ENCODE results near the gene NCR3LG1.

DNA sequence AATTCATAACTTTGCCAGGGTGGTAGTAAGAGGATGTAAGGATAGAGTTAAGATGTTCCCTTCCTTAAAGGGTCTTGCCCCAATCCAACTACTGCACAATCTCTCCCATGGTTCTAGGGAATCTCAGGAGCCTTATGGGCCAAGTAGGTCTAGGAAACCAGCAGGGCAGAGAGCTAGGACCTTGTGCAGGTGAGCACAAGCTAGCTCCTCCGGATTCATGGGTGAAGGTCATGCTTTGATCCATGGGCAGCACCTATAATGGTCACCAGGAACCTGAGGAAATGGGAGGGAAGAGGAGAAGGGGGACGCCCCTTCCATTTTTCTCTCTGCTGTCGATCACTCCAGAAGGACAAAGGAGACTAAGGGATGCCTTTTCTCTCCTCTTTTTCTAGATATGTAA is 20.0 kb downstream of the NCR3LG1 start:
- TF ChIP-seq, protein P1, sequence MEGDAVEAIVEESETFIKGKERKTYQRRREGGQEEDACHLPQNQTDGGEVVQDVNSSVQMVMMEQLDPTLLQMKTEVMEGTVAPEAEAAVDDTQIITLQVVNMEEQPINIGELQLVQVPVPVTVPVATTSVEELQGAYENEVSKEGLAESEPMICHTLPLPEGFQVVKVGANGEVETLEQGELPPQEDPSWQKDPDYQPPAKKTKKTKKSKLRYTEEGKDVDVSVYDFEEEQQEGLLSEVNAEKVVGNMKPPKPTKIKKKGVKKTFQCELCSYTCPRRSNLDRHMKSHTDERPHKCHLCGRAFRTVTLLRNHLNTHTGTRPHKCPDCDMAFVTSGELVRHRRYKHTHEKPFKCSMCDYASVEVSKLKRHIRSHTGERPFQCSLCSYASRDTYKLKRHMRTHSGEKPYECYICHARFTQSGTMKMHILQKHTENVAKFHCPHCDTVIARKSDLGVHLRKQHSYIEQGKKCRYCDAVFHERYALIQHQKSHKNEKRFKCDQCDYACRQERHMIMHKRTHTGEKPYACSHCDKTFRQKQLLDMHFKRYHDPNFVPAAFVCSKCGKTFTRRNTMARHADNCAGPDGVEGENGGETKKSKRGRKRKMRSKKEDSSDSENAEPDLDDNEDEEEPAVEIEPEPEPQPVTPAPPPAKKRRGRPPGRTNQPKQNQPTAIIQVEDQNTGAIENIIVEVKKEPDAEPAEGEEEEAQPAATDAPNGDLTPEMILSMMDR (conservative IDR thresholded peaks at IDR 0.05), result no peak
- TF ChIP-seq ZFX (IDR thresholded peaks at IDR 0.05), result no peak

All from C4-2B (cell line).